Stimulated activated CD4-positive, alpha-beta T cell treated with anti-CD3 and anti-CD28 coated beads, Interleukin-1b, Interleukin-23, amount 100 ng/mL, for 24 hours (primary cell): Measurements from ENCODE around the gene EYA3.

Experiments
- DNase-seq, 4 experiments: peaks; one replicate each; pipeline ENCODE4 v3.0.0-alpha.2; 2020; ENCODE audit warnings: low read depth in 4 of 4, low spot score in 1 of 4

EYA3 gene

GRCh38 chr1:27941671-27942540, 146.5 kb downstream of the EYA3 start:
- DNase-seq, result no peak

- no peak for DNase-seq
Observed at GRCh38 chr1:27940870-27941560, 147.4 kb downstream of the EYA3 start.

- DNase-seq, result peak; percentile 49 to 62 (median 56)
Observed at GRCh38 chr1:27940297-27940696, 148.1 kb downstream of the EYA3 start.

GRCh38 chr1:27938488-27938887, 149.9 kb downstream of the EYA3 start:
- no peak for DNase-seq

GRCh38 chr1:27937524-27937836, 150.9 kb downstream of the EYA3 start:
- DNase-seq, result no peak

- no peak for DNase-seq
Observed at GRCh38 chr1:27936370-27936769, 152.0 kb downstream of the EYA3 start.

- no peak for DNase-seq
Observed at GRCh38 chr1:27935721-27936120, 152.7 kb downstream of the EYA3 start.

GRCh38 chr1:27934818-27935549, 153.4 kb downstream of the EYA3 start, which contains the start of gene SMPDL3B:
SMPDL3B (plus strand) TSS chr1:27935000; CDS start chr1:27935184, 184 bp downstream.
- no peak for DNase-seq

GRCh38 chr1:27931759-27932158, 156.7 kb downstream of the EYA3 start:
- no peak for DNase-seq

- DNase-seq, result no peak
Observed at GRCh38 chr1:27931184-27931583, 157.2 kb downstream of the EYA3 start.

- DNase-seq, result no peak
Observed at GRCh38 chr1:27928216-27928954, 160.0 kb downstream of the EYA3 start.

GRCh38 chr1:27922272-27922671, 166.1 kb downstream of the EYA3 start:
- DNase-seq, result no peak
